Sciatic nerve (tissue), 2 donors: ENCODE data around the gene SLC9A8. TPM values are rescaled to one million over a fixed set of nuclear protein-coding genes. Genes with fewer than 3 reads are reported as not detected.
A peak's percentile ranks its signal among the peaks of the same experiment; 100 is the strongest.

Experiments
- ATAC-seq: fragments of 200-7000 bp; cut with Tn5 transposase; one replicate; pipeline ENCODE4 v1.9.1; 2020; ENCODE audit warnings: mild to moderate bottlenecking, moderate library complexity
- DNase-seq: peaks from one replicate; pipeline ENCODE4 v3.0.0-alpha.2; 2020; ENCODE audit warnings: low spot score
- intact Hi-C: fragments of 100-400 bp; cut with DNase I; formaldehyde crosslinking; loops from one replicate; pipeline ENCODE4 v1.14.2; 2022
- total RNA-seq: library from RNA; stranded (reverse); fragmentation: NEBNext Ultra II Directional; extraction: Animal tissue kit (Norgen Biotek cat#: 25700); gene quantifications from one replicate; pipeline ENCODE4 v1.2.1, GENCODE V29; 2021
- donor health status: DM: no; HTN: no; CAD: no.
- donor health status: DM: no; HTN: no; CAD: no.

The SLC9A8 gene
- total RNA-seq, 1 donor from 2014 or later = 14.4 TPM

GRCh38 chr20:49906101-49906604 lies 93.5 kb downstream of the SLC9A8 start:
- no peak for ATAC-seq
- intact Hi-C loops = no loop called here
- DNase-seq = no peak

GRCh38 chr20:49906615-49907154 lies 94.1 kb downstream of the SLC9A8 start:
- DNase-seq (no peak), ATAC-seq (no peak)
- intact Hi-C loops = no loop called here

DNA sequence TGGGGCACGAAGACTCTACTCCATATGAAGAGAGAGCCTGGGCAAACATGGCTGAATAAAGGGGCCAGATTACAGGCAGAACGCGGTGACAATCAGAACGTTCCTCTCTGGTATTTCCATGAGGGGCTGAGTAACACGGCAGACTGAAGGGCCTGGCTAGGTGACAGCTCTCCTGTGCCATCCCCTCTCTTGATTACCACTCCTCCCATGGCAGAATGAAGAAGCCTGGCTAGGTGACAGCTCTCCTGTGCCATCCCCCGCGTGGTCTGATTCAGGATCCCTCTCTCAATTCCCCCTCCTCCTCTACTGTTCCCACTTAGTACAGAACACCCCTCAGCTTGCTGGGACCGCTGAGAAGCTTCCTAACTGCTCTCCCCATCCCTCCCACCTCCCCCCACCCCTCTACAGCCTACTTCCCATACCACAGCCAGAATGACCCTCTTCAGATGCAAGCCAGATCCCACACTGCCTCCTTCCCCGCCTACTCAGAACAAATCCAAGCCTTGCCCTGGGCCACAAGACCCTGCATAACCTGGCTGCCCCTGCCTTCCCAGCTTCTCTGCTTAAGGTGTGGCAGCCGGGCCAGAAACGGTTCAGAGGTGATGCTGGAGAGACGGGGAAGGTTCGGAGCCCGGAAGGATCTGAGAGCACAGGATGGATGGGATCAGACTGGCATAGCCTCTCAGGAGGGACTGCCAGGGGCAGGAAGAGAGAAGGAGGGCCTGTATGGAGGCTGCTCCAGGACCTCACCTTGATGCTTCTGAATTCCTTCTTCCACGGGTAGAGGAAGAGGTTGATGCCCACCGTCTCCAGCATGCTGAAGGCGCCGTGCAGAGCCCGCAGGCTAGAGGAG lies 95.0 kb downstream of the SLC9A8 start:
- ATAC-seq = no peak
- no peak for DNase-seq
- intact Hi-C loops = no loop called here

GRCh38 chr20:49908258-49908565 lies 95.6 kb downstream of the SLC9A8 start:
- DNase-seq = no peak
- intact Hi-C loops = no loop called here
- ATAC-seq = no peak

- DNase-seq (no peak), ATAC-seq (no peak)
- intact Hi-C loops = loop anchor here (10.0 kb wide), 1 partner anchor 295 kb away; no protein-coding TSS in a partner anchor
Observed at GRCh38 chr20:49909499-49910339, 97.1 kb downstream of the SLC9A8 start.

- no peak for ATAC-seq
- no peak for DNase-seq
- intact Hi-C loops = loop anchor here (10.0 kb wide), 1 partner anchor 296 kb away; no protein-coding TSS in a partner anchor
Observed at GRCh38 chr20:49910340-49910706, 97.7 kb downstream of the SLC9A8 start.

- DNase-seq (no peak), ATAC-seq (no peak)
- intact Hi-C loops = loop anchor here (10.0 kb wide), 1 partner anchor 299 kb away; no protein-coding TSS in a partner anchor
Observed at GRCh38 chr20:49913399-49914047, 100.9 kb downstream of the SLC9A8 start.

- no peak for ATAC-seq
- intact Hi-C loops = loop anchor here (10.0 kb wide), 1 partner anchor 300 kb away; no protein-coding TSS in a partner anchor
- no peak for DNase-seq
Observed at GRCh38 chr20:49914310-49915117, 101.9 kb downstream of the SLC9A8 start.

DNA sequence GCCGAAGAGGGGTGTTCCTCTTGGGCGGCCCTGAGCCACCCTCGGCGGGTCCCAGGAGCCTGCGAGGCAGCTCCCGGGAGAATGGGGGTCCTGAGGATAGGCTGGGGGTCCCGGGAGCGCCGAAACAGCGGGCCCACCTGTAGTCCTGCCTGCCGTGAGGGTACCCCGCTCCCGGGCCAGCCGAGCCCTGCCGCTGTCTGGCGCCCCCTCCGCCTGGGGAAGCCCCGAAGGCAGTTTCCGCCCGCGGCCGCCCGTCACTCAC lies 102.4 kb downstream of the SLC9A8 start:
- ATAC-seq (no peak), DNase-seq (no peak)
- intact Hi-C loops = loop anchor here (10.0 kb wide), 1 partner anchor 300 kb away; no protein-coding TSS in a partner anchor

- intact Hi-C loops = loop anchor here (10.0 kb wide), 1 partner anchor 301 kb away; no protein-coding TSS in a partner anchor
- ATAC-seq = peak; percentile 98
- peak; percentile 98 for DNase-seq
Observed at GRCh38 chr20:49915380-49916145, 102.9 kb downstream of the SLC9A8 start, which contains the start of gene SPATA2. TSS of gene SPATA2 (minus strand) at chr20:49915529. CDS start at chr20:49908490, 7,039 bp downstream.

DNA sequence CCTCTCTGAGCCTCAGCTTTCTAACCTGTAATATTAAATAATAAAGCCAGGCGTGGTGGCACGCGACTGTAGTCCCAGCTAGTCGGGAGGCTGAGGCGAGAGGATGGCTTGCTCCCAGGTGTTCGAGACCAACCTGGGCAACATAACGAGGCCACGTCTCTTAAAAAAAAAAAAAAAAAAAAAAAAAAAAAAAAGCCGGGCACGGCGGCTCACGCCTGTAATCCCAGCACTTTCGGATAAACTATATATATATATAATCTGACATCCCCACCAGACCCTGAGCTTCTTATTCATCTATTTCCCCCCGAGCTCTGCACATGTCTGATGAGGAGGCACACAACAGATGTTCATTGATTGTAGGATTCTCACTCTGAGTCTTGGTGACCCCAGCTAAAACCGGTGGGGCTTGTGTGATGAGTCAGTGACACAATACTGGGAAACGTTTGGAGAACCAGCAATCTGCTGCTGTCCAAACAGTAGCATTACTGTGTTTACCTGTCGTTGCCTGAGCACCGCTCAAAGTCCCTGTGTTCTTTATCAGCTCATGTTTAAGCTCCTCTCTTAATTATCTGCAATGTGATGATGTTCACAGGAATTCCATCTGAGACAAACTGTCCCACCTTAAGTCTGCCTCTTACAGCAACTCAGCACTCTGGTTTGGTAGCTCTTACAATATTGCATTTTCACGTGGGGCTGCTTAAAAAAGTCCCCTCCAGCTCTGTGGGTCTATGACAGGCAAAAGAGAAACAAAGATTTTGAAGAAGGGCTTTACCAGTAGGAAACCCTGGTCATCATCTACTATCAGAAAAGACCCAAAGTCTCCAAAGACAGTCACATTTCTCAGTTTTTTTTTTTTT lies 103.7 kb downstream of the SLC9A8 start:
- intact Hi-C loops = loop anchor here (10.0 kb wide), 1 partner anchor 302 kb away; no protein-coding TSS in a partner anchor
- peak; percentile 1 for ATAC-seq
- DNase-seq = no peak

DNA sequence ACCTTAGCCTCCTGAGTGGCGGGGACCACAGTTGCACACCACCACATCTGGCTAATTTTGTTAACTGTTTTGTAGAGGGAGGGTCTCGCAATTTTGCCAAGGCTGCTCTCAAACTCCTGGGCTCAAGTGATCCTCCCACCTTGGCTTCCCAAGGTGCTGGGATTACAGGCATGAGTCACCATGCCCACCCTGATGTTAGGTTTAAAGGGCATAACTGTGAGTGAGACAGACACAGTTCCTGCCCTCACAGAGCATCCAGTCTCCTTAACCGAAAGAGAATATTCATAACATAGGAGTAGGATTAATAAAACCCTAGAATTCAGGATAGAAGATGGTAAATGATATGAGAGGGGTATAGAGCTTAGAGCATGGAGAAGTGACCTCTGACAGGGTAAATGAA lies 105.8 kb downstream of the SLC9A8 start:
- ATAC-seq (no peak), DNase-seq (no peak)
- intact Hi-C loops = loop anchor here (10.0 kb wide), 1 partner anchor 304 kb away; no protein-coding TSS in a partner anchor

- intact Hi-C loops = loop anchor here (10.0 kb wide), 1 partner anchor 304 kb away; no protein-coding TSS in a partner anchor
- no peak for ATAC-seq
- no peak for DNase-seq
Observed at GRCh38 chr20:49919009-49919408, 106.4 kb downstream of the SLC9A8 start.

DNA sequence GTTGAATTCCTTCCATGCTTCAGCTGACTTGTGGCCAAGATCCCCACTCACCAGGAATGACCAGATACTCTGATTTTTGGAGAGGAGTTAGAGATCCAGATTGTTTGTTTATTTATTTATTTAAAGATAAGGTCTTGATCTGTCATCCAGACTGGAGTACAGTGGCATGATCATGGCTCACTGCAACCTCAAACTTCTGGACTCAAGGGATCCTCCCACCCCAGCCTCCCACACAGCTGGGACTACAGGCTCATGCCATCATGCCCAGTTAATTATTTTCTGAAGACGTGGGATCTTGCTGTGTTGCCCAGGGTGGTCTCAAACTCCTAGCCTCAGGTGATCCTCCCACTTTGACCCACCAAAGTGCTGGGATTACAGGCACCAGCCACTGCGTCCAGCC lies 106.8 kb downstream of the SLC9A8 start:
- no peak for DNase-seq
- intact Hi-C loops = loop anchor here (10.0 kb wide), 1 partner anchor 305 kb away; no protein-coding TSS in a partner anchor
- no peak for ATAC-seq

- intact Hi-C loops = loop anchor here (10.0 kb wide), 1 partner anchor 589 kb away; no protein-coding TSS in a partner anchor
- DNase-seq (no peak), ATAC-seq (no peak)
Observed at GRCh38 chr20:49924247-49924646, 111.6 kb downstream of the SLC9A8 start.

- no peak for DNase-seq
- intact Hi-C loops = loop anchor here (10.0 kb wide), 1 partner anchor 591 kb away; no protein-coding TSS in a partner anchor
- ATAC-seq = no peak
Observed at GRCh38 chr20:49925901-49926454, 113.3 kb downstream of the SLC9A8 start.
